Mucosa of descending colon (tissue), 3 donors: ENCODE results near the gene BID. TPM values are rescaled to one million over a fixed set of nuclear protein-coding genes. Genes with fewer than 3 reads are reported as not detected.
"Not testable (repeated sequence)": the region's sequence is repeated elsewhere in the genome, so short reads cannot be mapped to it uniquely, and the experiment has no call there.

Experiments used
- ATAC-seq: fragments of 200-7000 bp; cut with Tn5 transposase; one replicate; pipeline ENCODE4 v1.9.1; 2020; ENCODE audit warnings: mild to moderate bottlenecking, moderate library complexity
- DNase-seq, 3 donors: peaks; one replicate each; pipeline ENCODE4 v3.0.0-alpha.2; 2020
- H3K36me3 ChIP-seq: fragments of 200-600 bp; one replicate; pipeline ENCODE4 v1.8.0; 2021; ENCODE audit warnings: low read depth, mild to moderate bottlenecking
- H3K4me1 ChIP-seq: fragments of 200-600 bp; one replicate; pipeline ENCODE4 v1.8.0; 2021; ENCODE audit warnings: low read depth, mild to moderate bottlenecking
- H3K4me3 ChIP-seq: fragments of 200-600 bp; one replicate; pipeline ENCODE4 v1.8.0; 2021; ENCODE audit warnings: mild to moderate bottlenecking
- H3K9me3 ChIP-seq: fragments of 200-600 bp; one replicate; pipeline ENCODE4 v1.8.0; 2021; ENCODE audit warnings: mild to moderate bottlenecking
- intact Hi-C, 2 donors: fragments of 100-400 bp; cut with DNase I in 1 of 2; cut with micrococcal nuclease in 1 of 2; formaldehyde crosslinking; loops; one replicate each; pipeline versions ENCODE4 v1.11.0 to v1.11.1; 2022; cut with DNase I, micrococcal nuclease
- total RNA-seq, 3 donors: library from RNA; stranded (reverse); fragmentation: NEBNext Ultra II Directional in 2 of 3; extraction: Animal tissue kit (Norgen Biotek cat#: 25700) in 2 of 3; gene quantifications; one replicate each; pipeline versions ENCODE4 v1.2.1 to v1.2.4, GENCODE V29; 2021 to 2023
- TF ChIP-seq, protein P1 (sequence below): fragments of 200-600 bp; IDR thresholded peaks from one replicate; pipeline ENCODE4 v1.8.0; 2022; ENCODE audit warnings: antibody characterized with exemption, mild to moderate bottlenecking
- donor health status: DM: no; HTN: no; CAD: no; lungs with moderate emphysema.
- donor health status: DM: no; HTN: no; CAD: no.
- donor health status: DM: no; HTN: yes; CAD: no.

BID gene
- total RNA-seq, 3 donors from 2014 or later: 17.9 to 35.0 (median 21.8) TPM

- no peak overlapping the region for H3K4me3 ChIP-seq
- DNase-seq: no peak
- ATAC-seq: no peak
- H3K4me1 ChIP-seq: peaks cover 35% of the 10 kb centered on the region
- intact Hi-C loops: no loop called here
- no peaks in the 10 kb centered on the region for H3K9me3 ChIP-seq
- H3K36me3 ChIP-seq: no peaks in the 10 kb centered on the region
- TF ChIP-seq, protein P1, sequence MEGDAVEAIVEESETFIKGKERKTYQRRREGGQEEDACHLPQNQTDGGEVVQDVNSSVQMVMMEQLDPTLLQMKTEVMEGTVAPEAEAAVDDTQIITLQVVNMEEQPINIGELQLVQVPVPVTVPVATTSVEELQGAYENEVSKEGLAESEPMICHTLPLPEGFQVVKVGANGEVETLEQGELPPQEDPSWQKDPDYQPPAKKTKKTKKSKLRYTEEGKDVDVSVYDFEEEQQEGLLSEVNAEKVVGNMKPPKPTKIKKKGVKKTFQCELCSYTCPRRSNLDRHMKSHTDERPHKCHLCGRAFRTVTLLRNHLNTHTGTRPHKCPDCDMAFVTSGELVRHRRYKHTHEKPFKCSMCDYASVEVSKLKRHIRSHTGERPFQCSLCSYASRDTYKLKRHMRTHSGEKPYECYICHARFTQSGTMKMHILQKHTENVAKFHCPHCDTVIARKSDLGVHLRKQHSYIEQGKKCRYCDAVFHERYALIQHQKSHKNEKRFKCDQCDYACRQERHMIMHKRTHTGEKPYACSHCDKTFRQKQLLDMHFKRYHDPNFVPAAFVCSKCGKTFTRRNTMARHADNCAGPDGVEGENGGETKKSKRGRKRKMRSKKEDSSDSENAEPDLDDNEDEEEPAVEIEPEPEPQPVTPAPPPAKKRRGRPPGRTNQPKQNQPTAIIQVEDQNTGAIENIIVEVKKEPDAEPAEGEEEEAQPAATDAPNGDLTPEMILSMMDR: no peak
These were observed 5.1 kb downstream of the BID start for GRCh38 chr22:17769013-17769715.

- TF ChIP-seq, protein P1: no peak
- intact Hi-C loops: no loop called here
- no peak for ATAC-seq
These were observed 6.8 kb downstream of the BID start for GRCh38 chr22:17767233-17768065.

DNA sequence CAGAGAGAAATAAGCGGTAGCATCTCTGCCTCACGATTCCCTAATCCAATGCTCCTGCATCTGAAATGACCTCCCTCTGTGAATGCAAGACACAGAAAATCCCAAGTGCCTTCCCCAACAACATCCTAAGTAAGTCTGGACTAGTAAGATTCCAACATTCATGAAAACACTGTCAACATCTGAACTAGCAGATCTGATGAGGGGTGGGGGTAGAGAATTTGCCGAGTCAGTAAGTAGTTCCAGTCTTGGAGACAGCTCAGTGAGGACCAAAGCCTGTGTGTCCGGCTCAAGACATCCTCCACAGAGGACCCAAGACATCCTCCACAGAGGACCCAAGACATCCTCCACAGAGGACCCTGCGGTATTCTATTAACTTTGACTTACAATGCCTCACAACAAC is 9.4 kb downstream of the BID start:
- intact Hi-C loops, DNase-seq, ATAC-seq, H3K36me3 ChIP-seq, H3K4me3 ChIP-seq, H3K9me3 ChIP-seq: not testable (repeated sequence)
- H3K4me1 ChIP-seq: peaks cover 15% of the 10 kb centered on the region

More at GRCh38 chr22:17767233-17768065, 6.8 kb downstream of the BID start:
- no peak for DNase-seq
- no peaks in the 10 kb centered on the region for H3K9me3 ChIP-seq
- no peaks in the 10 kb centered on the region for H3K36me3 ChIP-seq
- peaks cover 24% of the 10 kb centered on the region for H3K4me1 ChIP-seq
- no peak overlapping the region for H3K4me3 ChIP-seq

DNA sequence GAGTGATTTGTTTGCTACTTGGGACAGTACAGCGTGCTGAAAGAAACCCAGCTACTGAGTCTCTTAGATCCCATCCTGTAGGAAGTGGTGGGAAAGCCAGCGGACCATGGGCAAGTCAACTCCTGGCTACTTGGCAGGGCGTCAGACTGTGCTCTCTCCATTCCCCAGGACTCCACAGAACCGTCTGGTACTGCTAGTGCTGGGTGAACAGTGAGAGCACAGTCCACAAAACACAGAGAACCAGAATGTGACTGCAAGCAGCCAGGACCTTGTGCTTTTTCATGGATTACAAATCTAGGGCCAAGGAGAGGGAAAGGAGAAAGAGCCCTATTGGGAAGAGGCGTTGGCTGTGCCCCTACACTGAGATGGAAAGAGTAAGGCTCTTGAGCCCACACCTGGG is 10.2 kb downstream of the BID start:
- intact Hi-C loops: no loop called here
- no peak for DNase-seq
- H3K4me1 ChIP-seq: peaks cover 10% of the 10 kb centered on the region
- H3K9me3 ChIP-seq: no peaks in the 10 kb centered on the region
- H3K36me3 ChIP-seq: no peaks in the 10 kb centered on the region
- no peak overlapping the region for H3K4me3 ChIP-seq
- TF ChIP-seq, protein P1: no peak
- no peak for ATAC-seq

DNA sequence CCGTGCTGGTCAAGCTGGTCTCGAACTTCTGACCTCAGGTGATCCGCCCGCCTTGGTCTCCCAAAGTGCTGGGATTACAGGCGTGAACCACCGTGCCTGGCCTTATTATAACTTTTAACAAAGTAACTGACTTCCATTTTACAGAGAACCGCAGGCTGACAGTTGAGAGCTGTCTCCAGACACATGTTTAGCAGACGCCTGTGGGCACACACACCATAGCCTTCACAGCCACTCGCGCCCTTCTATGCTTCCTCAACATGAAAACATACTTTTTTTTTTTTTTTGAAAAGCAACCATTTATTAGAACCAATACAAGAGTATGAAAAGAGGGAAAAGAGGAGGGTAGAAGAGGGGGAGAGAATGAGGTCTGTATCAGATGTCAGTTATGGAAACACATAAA is 10.8 kb downstream of the BID start:
- H3K36me3 ChIP-seq, DNase-seq, H3K4me1 ChIP-seq, intact Hi-C loops, H3K4me3 ChIP-seq, ATAC-seq, H3K9me3 ChIP-seq: not testable (repeated sequence)

DNA sequence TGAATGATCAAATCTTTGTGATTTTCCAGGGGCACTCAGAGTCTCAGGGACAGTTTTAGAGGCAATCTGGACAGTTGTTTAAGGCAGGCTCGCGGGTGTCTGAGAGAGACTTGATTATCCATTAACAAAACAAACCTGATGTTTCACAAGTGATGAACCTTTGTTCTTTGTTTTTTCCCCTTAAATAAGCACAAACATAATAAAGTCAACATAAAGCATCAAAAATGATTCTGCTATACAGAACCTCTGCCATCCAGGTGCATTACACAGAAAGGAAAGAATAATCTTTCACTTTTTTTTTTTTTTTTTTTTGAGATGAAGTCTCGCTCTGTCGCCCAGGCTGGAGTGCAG is 13.2 kb downstream of the BID start:
- Histone ChIP-seq H3K9me3 (no peaks in the 10 kb centered on the region), H3K36me3 (no peaks in the 10 kb centered on the region), H3K4me3 (no peak overlapping the region), H3K4me1 (no peaks in the 10 kb centered on the region)
- no peak for ATAC-seq
- intact Hi-C loops: no loop called here
- TF ChIP-seq, protein P1: no peak
- DNase-seq: no peak
